HG03469 (cell line): Measurements from ENCODE around the gene PSMD4.
"Not testable (repeated sequence)": the region's sequence is repeated elsewhere in the genome, so short reads cannot be mapped to it uniquely, and the experiment has no call there.

Source experiments
- ATAC-seq: cut with Tn5 transposase; IDR thresholded peaks from one replicate; pipeline ENCODE4 v1.9.1; 2021; ENCODE audit warnings: mild to moderate bottlenecking, moderate library complexity, moderate number of reproducible peaks; ENCODE audit not compliant: unreplicated experiment

The PSMD4 gene

GRCh38 chr1:151254217-151255213 is at the start of gene PSMD4:
Gene PSMD4 (plus strand): TSS chr1:151254734. CDS start chr1:151254783, 49 bp downstream.
- ATAC-seq = peak; percentile 64

GRCh38 chr1:151205381-151205965 is 49.1 kb upstream of the PSMD4 start:
- not testable (repeated sequence) for ATAC-seq

GRCh38 chr1:151210830-151211229 is 43.7 kb upstream of the PSMD4 start:
- no peak for ATAC-seq

GRCh38 chr1:151211972-151212705 is 42.4 kb upstream of the PSMD4 start:
- no peak for ATAC-seq

- ATAC-seq = no peak
Observed at GRCh38 chr1:151213560-151213959, 41.0 kb upstream of the PSMD4 start.

- ATAC-seq = no peak
Observed at GRCh38 chr1:151221616-151222015, 32.9 kb upstream of the PSMD4 start.

- no peak for ATAC-seq
Observed at GRCh38 chr1:151222130-151222529, 32.4 kb upstream of the PSMD4 start.

- no peak for ATAC-seq
Observed at GRCh38 chr1:151235235-151235634, 19.3 kb upstream of the PSMD4 start.

GRCh38 chr1:151237678-151238466 is 16.7 kb upstream of the PSMD4 start:
- ATAC-seq = no peak

GRCh38 chr1:151238467-151238739 is 16.1 kb upstream of the PSMD4 start:
- ATAC-seq = no peak

- no peak for ATAC-seq
Observed at GRCh38 chr1:151242442-151242841, 12.1 kb upstream of the PSMD4 start.

- no peak for ATAC-seq
Observed at GRCh38 chr1:151243683-151244216, 10.8 kb upstream of the PSMD4 start.

GRCh38 chr1:151246786-151247185 is 7.7 kb upstream of the PSMD4 start:
- ATAC-seq = no peak

- ATAC-seq = no peak
Observed at GRCh38 chr1:151251656-151252470, 2.7 kb upstream of the PSMD4 start.

- no peak for ATAC-seq
Observed at GRCh38 chr1:151255381-151255780, 847 bp downstream of the PSMD4 start.

GRCh38 chr1:151259351-151259750 is 4.8 kb downstream of the PSMD4 start:
- no peak for ATAC-seq

- ATAC-seq = no peak
Observed at GRCh38 chr1:151265446-151266236, 11.1 kb downstream of the PSMD4 start.

GRCh38 chr1:151266315-151266714 is 11.8 kb downstream of the PSMD4 start:
- no peak for ATAC-seq

GRCh38 chr1:151266821-151267220 is 12.3 kb downstream of the PSMD4 start:
- ATAC-seq = no peak
